ENCODE data around the gene RNU6-9.

The RNU6-9 gene

DNA sequence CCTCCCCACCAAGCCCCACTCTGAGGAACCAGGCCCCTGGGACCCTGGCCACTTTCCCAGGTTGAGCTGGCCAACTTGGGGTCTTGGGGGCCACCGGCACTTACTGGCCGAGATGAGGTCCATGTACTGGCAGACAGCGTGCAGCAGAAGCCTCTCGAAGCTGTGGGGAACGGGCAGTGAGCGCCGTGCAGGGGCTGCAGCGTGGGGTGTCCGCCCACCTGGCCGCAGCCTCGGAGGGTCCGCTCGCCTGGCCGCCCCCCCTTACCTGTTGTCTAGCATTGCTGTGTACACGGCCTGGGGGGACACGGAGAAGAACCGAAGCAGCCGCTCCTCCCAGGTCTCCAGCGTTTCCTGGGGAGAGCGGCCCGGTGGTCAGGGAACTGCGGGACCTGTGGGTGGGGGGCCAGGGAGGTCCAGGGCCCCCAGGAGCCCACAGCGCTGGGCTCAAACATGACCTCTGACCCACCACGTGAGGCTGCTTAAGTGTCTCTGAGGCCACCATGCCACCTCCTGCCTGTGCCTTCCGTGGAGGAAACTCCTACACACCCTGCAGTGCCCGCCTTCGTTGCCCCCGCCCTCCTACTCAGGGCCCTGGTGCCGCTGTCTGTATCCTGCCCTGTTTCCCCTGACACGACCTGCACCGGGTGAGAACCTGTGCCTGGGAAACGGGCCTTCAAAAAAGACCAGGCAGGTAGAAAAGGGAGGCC lies 6.2 kb downstream of the RNU6-9 start:
- DNase-seq = no peak

DNA sequence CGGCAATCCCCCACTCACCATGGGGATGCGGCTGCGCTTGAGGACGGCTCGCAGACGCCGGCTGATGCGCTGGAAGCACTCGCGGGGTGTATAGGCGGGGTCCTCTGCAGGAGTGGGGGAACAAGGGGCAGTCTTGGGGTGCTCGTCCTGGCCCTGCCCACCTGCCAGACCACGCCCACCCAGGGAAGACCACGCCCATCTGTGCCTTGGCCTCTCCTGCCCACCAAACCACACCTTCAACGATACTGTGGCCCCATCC lies 6.7 kb downstream of the RNU6-9 start:
- DNase-seq = no peak

DNA sequence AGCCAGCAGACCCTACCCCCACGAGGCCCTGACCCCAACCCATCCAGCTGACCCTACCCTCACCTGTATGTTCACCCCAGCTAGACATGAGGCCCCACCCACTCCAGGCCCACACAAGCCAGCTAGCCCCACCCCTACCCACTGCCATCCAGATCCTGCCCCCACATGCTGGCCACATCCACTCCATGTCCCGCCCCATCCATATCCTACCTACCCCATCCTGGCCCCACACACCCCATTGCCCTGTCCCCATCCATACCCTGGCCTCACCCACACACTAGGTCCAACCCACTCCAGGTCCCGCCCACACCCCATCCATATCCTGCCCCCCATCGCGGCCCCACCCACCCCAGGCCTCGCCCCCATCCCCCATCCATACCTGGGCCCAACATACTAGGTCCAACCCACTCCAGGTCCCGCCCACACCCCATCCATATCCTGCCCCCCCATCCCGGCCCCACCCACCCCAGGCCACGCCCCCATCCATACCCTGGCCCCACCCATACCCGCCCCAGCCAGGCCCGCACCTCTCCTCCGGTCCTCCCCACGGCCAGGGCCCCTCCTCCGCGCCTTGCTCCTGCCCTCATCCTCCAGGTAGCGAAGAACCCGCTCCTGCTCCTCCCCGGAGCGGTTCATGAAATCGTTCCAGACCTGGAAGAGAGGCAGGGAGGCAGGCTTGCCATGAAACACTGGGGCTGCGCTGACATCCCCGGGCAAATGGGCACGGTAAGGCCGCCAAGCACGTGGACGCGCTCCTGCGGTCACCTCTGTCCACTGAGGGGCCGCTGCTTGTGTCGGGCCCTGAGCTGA lies 7.2 kb downstream of the RNU6-9 start:
- DNase-seq = no peak

DNA sequence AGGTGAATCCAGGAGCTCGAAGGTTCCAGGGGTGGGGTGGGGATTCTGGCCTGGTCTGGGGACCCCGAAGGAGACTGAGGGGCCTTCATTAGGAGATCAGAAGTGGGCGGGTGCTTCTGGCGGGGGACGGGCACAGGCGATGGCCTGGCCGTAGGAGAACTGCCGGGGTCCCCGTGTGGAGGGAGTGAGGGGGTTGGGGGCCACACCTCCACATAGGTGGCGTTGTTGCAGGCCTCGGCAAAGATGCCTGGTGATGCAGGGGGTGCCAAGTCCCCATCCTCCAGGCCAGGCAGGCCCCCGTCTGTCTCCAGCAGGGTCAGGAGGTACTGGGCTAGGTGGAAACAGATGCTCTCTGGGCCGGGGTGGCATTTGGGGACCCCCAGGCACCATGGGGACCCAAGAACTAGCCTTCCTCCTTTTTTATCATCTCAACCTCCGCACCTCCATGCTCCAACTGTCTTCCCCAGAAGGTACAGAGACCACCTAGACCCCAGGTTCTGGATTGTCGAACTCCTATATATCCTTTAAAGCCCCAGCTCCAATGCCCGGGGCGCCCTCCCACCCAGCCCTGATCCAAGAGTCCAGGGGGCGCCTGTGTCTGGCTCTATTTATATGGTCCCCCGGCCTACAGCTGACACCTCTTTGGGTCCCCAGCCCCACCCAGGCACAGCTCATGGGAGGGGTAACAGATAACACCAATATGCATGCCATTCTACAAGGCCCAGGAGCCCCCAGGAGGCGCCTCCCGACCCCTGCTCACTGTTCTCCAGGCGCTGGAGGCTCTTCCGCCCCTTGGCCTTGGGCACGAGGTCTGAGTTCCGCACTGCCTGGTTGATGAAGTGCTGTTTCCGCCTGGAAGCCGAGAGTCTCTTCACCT lies 8.2 kb downstream of the RNU6-9 start:
- DNase-seq = no peak

DNA sequence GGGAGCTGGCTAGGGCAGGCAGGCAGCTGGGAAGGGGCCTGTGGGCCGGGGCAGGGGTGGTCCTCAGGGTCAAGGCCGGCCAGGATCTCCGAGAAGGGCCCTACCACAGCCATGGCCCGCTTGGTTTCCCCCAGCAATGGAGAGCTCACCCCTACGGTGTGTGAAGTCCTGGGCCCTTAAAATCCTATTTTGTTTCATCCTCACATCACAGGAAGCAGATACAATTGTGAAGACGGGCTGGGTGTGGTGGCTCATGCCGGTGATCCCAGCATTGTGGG lies 8.7 kb downstream of the RNU6-9 start:
- no peak for DNase-seq

DNA sequence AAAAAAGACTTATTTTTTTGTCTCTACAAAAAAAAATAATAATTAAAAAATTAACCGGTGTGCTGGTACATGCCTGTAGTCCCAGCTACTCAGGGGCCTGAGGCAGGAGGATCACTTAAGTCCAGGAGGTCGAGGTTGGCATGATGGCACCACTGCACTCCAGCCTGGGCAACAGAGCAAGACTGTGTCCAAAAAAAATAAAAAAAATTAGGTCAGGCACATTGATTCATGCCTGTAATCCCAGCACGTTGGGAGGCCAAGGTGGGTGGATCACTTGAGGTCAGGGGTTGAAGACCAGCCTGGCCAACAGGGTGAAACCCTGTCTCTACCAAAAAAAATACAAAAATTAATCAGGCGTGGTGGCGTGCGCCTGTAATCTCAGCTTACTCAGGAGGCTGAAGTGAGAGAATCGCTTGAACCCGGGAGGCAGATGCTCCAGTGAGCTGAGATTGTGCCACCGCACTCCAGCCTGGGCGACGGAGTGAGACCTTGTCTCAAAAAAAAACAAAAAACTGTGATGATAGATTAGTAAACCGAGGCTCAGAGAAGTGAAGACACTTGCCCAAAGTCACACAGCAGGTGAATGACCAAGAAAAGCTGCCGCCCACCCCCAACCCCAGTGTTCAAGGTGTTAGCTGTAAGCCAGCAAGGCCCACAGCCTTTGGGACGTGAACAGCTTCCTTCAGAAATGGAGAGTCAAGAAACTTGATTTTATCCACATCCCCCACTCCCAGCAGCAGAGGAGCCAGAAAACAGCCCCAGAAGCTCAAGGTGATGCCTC lies 9.4 kb downstream of the RNU6-9 start:
- no peak for DNase-seq

DNA sequence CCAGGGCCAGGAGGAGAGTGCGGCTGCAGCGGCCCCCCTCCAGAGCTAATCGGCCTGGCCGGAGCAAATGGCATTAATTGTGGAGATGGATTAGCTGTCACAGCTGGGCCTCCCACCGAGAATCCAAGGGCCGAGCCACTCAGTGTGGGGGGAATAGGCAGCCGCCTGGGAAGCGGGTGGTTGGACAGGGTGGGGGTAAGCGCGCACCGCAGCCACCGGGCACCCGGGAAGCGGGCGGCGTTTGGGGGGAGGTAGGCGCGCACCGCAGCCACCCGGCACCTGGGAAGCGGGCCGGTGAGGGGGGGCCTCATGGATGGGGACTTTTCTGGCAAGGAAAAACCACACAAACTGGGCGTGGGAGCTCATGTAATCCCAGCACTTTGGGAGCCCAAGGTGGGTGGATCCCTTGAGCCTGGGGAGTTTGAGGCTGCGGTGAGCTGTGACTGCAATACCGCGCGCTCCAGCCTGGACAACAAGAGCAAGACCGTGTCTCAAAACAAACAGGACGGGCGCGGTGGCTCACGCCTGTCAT lies 10.0 kb downstream of the RNU6-9 start:
- no peak for DNase-seq

DNA sequence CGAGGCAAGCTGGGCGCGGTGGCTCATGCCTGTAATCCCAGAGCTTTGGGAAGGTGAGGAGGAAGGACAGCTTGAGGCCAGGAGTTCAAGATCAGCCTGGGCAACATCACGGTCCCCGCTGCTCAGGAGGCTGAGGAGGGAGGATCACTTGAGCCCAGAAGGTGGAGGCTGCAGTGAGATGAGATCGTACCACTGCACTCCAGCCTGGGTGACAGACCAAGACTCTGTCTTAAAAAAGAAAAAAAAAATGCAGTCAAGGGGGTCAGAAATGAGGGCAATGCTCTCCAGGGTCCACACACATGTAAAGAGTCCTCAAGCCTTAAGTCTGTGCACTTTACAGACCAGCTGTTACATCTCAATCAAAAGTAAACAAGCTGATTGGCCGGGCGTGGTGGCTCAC lies 11.3 kb downstream of the RNU6-9 start:
- DNase-seq = no peak

DNA sequence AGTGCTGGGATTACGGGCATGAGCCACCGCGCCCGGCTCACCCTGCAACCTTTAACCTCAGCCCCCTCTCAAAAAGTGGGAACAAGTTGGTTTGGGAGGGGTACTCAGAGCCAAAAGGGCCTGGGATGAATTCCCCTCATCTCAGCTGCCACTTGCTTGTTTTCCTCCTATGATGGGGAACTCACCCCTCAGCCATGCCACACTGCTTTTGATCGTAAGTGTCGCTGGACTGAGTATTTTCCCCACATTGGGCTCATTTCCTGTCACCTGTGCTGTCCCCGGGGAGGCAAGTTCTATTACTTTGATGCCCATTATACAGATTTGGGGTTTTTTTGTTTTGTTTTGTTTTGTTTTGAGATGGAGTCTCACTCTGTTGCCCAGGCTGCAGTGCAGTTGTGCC lies 13.2 kb downstream of the RNU6-9 start:
- no peak for DNase-seq

DNA sequence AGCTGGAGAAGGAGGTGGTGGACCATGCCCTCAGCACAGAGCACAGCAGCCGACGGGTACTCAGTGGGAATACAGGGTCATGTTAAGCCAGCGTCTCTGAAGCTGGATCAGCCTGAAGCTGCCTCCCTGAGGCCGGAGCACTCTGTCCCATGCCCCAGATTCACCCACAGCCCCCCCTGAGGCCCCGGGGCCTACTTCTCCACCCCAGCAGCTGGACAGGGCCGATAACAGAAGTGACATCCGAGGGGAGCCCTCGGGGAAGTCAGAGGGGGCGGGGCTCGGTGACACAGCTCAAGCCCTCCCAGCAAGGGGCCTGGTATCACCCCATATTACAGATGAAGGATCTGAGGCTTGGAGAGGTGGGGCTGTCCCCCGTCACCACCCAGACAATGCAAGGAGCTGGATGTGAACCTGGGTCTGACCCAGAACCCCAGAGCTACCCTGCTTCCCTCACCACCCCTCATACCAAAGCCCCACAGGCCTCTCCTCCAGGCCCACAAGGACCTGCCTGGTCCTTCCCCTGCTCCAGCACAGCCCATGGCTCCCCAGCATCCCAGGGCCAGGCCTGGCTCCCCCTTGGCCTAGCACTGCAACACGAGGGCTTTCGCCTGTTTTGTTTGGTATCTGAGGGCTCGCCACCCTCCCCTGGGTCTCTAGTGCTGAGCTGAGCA lies 14.0 kb downstream of the RNU6-9 start:
- DNase-seq = no peak

DNA sequence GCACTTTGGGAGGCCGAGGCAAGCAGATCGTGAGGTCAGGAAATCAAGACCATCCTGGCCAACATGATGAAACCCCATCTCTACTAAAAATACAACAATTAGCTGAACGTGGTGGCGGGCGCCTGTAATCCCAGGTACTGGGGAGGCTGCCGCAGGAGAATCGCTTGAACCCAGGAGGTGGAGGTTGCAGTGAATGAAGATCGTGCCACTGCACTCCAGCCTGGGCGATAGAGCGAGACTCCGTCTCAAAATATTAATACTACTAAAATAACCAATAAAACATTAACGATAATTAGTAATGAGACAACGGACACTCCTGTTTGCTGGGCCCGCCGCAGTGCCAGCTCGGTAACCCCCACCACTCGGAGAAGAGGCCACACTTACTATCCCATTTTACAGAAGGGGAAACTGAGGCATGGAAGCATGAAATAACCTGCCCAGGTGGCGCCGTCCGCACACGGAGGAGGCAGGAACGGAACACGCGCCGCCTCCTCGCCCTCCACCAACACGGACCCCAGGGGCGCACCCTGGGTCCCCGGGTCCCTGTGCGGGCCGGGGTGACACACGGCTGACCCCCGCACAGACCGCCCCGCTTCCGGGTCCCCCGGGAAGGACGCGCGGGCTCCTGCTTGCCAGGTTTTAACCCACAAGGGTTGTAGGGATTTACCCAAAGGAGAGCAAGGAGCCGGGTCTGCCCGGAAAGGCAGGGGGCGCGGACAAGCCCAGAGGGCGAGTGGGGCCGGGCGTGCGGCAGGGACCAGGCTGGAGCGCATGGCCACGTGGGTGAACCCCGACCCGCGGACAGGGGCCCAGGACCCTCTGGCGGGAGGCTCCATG lies 18.1 kb downstream of the RNU6-9 start:
- DNase-seq = no peak

DNA sequence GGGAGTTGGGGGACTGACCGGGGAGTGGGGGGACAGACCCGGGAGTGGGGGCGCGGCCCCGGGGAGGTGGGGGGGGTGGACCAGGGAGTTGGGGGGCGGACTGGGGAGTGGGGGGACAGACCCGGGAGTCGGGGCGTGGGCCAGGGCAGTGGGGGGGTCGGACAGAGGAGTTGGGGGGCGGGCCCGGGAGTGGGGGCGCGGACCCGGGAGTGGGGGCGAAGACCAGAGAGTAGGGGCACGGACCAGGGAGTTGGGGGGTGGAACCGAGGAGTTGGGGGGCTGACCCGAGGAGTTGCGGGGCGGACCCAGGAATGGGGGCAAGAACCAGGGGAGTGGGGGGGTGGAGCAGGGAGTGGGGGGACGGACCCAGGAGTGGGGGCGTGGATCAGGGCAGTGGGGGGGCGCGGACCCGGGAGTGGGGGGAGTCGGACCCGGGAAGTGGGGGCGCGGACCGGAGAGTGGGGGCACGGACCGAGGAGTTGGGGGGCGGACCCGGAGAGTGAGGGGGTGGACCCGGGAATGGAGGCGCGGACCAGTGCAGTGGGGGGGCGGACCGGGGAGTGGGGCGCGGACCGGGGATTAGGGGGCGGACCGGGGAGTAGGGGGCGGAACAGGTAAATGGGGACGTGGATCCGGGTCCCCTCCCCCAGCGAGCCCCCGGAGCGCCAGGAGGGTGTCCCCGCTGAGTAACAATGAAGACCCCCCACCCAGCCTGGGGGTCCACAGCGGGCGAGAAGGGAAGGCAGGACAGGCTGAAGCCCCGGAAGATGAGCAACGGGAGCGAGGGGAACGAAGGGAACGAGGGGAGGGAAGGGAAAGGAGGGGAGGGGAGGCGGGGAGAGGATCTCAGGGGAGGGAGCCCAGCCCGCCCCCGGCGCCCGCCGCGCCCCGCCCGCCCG lies 19.1 kb downstream of the RNU6-9 start:
- DNase-seq = no peak

DNA sequence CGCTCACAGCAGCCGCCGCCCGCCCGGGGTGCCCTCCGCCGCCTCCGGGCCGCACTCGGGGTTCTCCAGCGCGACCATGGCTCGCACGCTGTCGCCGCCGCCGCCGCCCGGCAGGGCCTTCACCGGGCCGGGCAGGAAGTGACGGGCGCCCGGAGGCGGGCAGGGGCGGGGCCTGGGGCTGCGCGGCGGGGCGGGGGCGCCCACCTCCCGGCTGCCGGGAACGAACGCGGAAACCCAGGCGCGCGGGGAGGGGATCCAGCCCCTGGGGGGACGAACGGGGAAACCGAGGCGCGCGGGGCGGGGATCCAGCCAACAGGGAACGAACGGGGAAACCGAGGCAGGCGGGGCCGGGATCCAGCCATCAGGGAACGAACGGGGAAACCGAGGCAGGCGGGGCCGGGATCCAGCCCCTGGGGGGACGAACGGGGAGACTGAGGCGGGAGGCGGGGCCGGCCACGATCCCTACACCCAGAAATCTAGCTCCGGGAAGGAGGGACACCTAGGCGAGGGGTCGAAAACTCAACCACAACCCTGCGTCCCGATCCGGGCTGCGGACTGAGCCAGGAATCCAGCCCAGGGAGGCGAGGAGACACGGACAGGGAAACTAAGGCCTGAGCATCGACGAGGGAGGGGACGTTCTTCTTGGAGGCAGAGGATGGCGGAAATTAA lies 19.9 kb downstream of the RNU6-9 start, which contains the start of gene R3HDM4:
Gene R3HDM4, minus strand, starts transcription at position 140 of the 669 bp plus-strand sequence. Its CDS starts 62 bp downstream, at position 78.
- DNase-seq = peak; percentile 81

DNA sequence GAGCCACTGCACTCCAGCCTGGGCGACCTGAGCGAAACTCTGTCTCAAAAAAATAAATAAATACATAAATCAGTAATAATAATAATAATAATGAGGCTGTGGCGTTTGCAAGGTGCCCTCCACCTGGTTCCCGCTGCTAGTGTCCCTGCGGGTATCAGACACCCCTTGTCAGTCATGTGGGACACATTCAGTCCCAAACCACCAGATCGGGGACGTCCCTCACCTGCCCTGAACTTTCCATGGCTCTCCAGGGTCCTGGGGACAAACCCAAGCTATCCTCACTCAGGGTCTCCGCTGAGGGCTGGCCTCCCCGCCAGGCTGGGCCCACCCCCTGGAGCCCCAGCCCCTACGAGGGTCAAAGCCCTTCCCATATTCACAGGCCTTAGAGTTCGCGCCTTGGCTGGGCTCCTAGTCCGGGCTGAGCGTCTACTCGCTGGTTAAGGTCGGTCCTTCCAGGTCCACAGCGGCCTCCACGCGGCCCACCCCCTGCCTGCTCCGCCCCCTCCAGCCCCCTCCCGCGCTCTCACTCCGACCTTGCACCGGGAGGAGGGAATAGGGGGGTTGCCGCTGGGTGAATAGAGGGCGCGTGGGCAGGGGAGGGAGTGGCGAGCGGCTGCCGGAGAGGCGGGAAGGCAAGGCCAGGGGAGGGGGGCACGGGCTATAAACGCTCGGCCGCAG lies 23.5 kb downstream of the RNU6-9 start:
- DNase-seq = peak; percentile 81

DNA sequence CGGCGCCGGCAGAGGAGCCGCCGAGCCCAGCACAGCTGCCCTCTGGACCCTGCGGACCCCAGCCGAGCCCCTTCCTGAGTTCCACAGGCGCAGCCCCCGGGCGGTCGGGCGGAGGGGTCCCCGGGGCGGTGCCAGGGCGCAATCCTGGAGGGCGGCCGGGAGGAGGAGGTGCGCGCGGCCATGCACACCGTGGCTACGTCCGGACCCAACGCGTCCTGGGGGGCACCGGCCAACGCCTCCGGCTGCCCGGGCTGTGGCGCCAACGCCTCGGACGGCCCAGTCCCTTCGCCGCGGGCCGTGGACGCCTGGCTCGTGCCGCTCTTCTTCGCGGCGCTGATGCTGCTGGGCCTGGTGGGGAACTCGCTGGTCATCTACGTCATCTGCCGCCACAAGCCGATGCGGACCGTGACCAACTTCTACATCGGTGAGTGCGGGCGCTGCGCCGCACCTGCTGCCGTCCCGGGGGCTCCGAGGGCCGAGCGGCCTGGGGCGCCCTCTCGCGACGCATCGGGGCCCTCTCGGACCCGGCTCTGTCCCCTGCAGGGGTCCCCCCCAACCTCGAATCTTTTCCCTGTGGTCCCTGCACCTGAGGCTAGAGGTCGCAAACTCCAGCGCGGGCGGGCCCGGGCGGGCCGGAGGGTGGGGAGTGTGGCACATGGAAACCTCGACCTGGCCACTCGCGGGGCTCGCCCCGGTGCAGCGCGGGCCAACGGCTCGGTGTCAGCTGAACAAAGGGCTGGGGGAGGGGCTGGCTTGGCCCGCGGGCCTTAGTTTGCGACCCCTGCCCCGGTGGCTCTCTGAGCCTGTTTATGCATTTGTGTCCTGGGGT lies 24.3 kb downstream of the RNU6-9 start, which contains the start of gene KISS1R:
Gene KISS1R, plus strand, starts transcription at position 11 of the 829 bp plus-strand sequence. Its CDS starts 170 bp downstream, at position 181.
- peak; percentile 89 for DNase-seq

DNA sequence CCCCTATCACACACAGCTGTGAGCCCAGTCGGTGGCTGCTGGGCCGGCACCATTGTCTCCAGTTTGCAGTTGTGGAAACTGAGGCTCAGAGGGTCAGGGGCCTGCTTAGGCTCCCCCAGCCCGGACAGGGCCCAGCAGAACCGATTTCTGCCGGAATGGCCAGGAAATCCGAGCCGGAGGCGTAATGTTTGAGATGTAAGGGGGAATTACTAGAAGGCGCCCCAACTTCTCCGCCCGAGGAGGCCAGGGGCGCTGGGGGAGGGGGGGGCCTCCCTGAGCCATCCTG lies 24.8 kb downstream of the RNU6-9 start:
- no peak for DNase-seq

DNA sequence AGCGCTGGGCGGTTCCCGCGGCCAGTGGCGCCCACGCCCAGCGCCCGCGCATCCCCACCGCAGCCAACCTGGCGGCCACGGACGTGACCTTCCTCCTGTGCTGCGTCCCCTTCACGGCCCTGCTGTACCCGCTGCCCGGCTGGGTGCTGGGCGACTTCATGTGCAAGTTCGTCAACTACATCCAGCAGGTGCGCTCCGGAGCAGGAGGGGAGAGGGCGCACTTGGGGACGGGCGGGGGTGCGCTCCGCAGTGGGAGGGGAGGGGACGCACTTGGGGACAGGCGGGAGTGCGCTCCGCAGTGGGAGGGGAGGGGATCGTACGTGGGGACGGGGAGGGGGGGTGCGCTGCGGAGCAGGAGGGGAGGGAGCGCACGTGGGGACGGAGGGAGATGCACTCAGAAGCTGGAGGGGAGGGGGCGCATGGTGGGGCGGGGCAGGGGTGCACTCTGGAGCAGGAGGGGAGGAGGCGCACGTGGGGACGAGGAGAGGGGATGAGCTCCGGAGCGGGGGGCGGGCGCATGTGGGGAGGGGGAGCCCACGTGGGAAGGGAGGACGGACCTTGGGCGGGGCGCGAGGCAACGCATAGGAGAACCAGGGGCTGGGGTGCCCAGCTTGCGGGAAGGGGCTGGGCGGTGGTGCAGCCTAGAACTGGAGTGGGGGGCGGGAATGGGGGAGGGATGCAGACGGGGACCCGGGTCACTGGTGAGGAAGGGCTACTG lies 25.4 kb downstream of the RNU6-9 start:
- peak; percentile 94 for DNase-seq
